GM18507 (cell line): ENCODE measurements around the gene SPOP.

Experiments
- DNase-seq: peaks from one replicate; pipeline ENCODE4 v3.0.0; 2011; ENCODE audit warnings: low read depth; ENCODE audit not compliant: insufficient read length; ENCODE audit errors: extremely low spot score
- FAIRE-seq: peaks from 2 replicates; lab custom pipeline; 2011; peaks lifted over from hg19 to GRCh38; lab: Jason Lieb, UNC

The SPOP gene

DNA sequence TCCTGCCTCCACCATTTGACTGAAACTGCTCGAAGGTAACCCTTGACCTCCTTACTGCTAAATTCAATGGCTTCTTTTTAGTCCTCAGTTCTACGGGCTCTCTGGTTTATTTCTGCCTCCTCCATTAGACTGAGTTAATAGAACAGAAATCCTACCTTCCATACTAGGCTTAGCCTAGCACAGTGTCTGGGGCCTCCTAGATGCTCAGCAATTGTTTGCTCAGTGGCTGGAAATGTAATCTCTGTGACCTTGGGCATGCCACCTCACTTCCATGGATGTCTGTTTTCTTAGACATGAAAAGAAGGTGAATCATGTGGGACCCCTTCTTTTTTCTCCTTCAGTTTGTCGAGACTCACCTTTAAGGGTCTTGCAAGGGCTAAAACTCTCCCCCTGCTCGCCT lies 82.6 kb downstream of the SPOP start:
- no peak for FAIRE-seq
- DNase-seq, result no peak

DNA sequence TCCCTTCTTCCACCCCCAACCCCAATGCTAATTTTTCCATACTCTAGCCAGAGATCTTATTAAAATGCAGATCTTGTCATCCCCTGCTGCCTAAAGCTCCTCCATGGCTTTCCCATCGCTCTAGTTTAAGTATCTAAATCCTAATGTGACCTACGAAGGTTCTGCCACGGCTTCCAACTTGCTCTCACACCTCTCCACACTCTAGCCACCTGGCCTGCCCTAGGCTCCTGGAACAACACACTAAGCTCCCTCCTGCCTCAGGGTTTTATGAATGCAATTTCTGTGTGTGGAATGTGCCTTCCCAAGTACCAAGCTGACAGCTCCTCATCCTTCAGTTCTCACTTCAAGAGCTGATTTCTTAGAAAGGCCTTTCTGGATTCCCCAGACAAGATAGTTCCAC lies 85.6 kb downstream of the SPOP start:
- FAIRE-seq (no peak), DNase-seq (no peak)

GRCh38 chr17:49590874-49591273 lies 87.0 kb downstream of the SPOP start:
- DNase-seq (no peak), FAIRE-seq (no peak)

- FAIRE-seq (no peak), DNase-seq (no peak)
These were observed 88.3 kb downstream of the SPOP start for GRCh38 chr17:49589577-49589927.

- no peak for FAIRE-seq
- no peak for DNase-seq
These were observed 88.9 kb downstream of the SPOP start for GRCh38 chr17:49588726-49589576.

GRCh38 chr17:49588312-49588711 lies 89.6 kb downstream of the SPOP start:
- FAIRE-seq (no peak), DNase-seq (no peak)

- FAIRE-seq (no peak), DNase-seq (no peak)
These were observed 90.4 kb downstream of the SPOP start for GRCh38 chr17:49587366-49588073.

DNA sequence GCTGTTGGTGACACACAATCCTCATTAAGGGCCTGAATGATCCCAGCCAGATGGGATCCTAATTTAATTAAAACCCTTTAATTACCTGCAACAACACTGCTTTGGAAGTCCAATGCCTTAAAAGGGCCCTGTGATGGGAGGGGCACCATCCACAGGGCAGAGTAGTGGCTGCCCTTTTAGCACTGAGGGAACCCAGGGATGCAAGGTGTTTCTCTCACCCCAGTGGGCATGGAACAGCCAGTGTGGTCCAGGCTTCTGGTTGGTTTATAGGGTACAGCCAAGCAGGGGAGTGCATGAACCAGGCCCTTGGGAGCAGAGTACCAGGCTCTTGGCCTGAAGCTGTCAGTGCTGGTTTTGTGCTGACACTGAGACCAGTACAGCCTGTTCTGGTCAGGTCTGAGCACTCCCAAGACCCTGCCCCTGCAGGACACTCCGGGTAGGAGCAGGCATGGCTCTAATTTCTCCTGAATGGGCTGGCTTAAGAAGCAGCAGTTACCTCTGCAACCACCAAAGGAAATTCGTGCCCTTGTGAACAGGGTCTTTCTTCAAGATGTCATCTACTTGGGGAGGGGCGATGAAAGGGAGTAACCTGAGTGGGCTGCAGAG lies 92.4 kb downstream of the SPOP start:
- FAIRE-seq, result no peak

DNA sequence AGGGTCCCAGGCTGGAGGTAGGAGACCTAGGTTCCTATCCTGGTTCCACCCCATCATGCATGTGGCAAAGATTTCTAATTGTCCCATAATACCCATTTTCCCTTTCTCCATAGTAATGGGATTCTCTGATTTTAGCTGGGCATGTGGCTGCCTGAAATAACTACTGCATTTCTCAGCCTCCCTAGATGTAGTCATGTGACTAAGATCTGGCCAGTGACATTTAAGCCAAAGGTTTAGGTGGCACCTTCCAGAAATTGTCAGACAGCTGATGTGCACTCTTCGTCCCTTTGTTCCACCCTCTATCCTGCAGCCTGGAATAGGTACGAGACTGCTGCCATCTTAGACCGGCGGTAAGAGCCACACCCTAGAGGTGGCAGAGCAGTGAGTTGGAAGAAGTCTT lies 94.0 kb downstream of the SPOP start:
- DNase-seq, result no peak
- FAIRE-seq, result no peak

More for the DNA sequence above, 92.4 kb downstream of the SPOP start:
- DNase-seq, result no peak

GRCh38 chr17:49583226-49583625 lies 94.7 kb downstream of the SPOP start:
- FAIRE-seq (no peak), DNase-seq (no peak)

DNA sequence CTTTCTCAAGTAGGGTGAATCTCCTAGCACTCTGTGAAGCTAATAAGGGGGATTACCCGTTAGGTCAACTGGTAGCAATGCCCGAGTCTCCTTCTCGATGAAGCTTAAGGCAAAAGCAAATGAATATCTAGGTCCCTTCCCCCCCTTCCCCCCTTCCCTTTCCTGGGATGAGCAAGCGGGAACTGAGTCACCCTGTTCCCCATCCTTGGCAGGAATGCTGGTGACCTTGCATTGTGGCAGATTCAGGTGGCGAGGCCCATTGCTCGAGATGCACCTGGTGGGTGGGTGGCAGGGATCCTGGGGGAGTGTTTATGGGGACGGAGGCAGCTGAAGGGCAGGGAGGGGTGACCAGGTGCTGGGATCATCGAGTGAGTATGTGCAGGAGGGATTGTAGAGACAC lies 95.1 kb downstream of the SPOP start:
- no peak for DNase-seq
- no peak for FAIRE-seq

- no peak for FAIRE-seq
These were observed 95.7 kb downstream of the SPOP start for GRCh38 chr17:49582055-49582722.

DNA sequence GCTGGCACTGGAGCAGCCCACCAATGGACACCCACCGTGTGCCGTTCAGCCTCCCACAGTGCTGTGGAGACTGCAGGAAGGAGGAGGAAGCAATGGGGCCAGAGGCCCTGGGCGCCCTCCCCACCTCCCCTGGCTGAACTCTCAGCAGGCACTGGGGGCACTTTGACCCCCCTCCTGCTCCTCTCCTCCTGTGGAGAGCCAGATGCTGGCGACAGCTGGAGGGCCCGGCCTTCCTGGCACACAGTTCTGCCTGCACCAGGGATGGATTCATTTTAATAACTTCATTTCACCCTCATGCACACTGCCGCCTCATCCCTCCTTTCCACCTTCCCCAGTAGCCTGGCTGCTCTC lies 96.3 kb downstream of the SPOP start:
- FAIRE-seq (no peak), DNase-seq (no peak)

More at GRCh38 chr17:49582055-49582722, 95.7 kb downstream of the SPOP start:
- no peak for DNase-seq

DNA sequence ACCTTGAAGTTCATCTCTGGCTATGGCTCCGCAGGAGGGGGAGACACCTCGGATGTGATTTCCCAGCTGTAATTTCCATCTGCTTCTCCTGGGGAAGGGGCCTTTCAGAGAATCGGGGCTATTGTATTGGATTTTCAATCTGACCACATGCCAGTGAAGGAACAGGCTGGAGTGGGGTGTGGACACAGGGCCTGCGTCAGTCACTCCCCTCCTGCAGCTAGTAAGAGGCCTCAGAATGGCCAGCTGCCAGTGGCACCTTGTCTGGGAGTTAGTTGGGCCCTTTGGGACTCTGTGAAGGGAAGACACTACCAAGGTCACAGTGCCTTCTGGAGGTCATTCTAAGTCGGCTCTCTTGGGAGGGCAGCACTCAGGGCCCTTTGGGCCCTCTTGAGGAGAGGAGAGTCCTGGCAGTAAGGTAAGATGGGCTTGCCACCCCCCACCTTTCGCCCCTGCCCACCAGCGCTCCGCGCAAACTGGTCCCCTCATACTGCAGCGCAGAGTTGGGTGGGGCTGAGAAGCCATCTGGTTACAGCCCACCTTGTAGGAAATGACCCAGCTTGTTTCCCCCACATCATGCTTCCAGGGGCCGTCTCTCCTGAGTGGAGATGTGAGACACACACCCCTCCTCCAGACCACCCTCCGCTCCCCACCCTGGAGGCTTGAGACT lies 96.8 kb downstream of the SPOP start:
- FAIRE-seq (no peak), DNase-seq (no peak)

DNA sequence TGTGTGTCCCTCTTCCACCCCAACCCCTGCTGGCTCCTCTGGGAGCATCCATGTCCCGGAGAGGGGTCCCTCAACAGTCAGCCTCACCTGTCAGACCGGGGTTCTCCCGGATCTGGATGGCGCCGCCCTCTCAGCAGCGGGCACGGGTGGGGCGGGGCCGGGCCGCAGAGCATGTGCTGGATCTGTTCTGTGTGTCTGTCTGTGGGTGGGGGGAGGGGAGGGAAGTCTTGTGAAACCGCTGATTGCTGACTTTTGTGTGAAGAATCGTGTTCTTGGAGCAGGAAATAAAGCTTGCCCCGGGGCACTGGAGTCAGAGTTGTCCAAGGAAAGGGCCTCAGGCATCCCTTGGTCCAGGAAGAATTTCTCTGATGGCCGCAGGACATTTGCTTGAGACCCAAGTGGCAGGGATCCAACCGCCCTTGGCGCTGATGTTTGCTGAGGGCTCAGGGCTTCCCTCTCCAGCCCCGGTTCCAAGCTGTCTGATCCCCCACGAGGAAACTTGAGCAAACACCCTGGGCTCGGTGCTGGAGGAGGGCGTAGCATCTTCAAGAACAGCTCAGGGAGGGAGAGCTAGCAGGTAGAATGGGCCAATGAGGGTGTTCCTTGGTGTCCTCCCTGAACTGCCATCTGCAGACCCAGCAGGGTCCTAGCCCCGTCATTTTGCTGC lies 97.7 kb downstream of the SPOP start:
- DNase-seq (no peak), FAIRE-seq (no peak)

GRCh38 chr17:49579522-49579921 lies 98.4 kb downstream of the SPOP start:
- FAIRE-seq (no peak), DNase-seq (no peak)

- FAIRE-seq, result no peak
- DNase-seq, result no peak
These were observed 98.9 kb downstream of the SPOP start for GRCh38 chr17:49578952-49579500.

DNA sequence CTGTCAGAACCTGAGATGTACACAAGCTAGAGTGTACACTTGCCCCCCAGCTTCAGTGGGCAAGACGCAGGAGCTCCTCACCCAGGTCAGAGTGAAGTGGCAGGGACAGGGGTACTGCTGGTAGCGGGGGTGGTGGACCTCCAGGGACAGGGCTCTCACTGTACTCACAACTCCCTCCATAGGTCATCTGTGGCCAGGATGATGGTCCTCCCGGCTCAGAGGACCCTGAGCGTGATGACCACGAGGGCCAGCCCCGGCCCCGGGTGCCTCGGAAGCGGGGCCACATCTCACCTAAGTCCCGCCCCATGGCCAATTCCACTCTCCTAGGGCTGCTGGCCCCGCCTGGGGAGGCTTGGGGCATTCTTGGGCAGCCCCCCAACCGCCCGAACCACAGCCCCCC lies 99.5 kb downstream of the SPOP start:
- DNase-seq, result no peak

GRCh38 chr17:49577963-49578362 lies 99.9 kb downstream of the SPOP start:
- DNase-seq, result no peak
- FAIRE-seq, result no peak

More for the DNA sequence above, 99.5 kb downstream of the SPOP start:
- FAIRE-seq, result no peak
